ENCODE results near the gene YBX3. TPM values are rescaled to one million over a fixed set of nuclear protein-coding genes. Genes with fewer than 3 reads are reported as not detected.

YBX3 gene
- polyA plus RNA-seq, 1 of the 3 experiments (the other 2 are of a cell fraction): 22.4 TPM

DNA sequence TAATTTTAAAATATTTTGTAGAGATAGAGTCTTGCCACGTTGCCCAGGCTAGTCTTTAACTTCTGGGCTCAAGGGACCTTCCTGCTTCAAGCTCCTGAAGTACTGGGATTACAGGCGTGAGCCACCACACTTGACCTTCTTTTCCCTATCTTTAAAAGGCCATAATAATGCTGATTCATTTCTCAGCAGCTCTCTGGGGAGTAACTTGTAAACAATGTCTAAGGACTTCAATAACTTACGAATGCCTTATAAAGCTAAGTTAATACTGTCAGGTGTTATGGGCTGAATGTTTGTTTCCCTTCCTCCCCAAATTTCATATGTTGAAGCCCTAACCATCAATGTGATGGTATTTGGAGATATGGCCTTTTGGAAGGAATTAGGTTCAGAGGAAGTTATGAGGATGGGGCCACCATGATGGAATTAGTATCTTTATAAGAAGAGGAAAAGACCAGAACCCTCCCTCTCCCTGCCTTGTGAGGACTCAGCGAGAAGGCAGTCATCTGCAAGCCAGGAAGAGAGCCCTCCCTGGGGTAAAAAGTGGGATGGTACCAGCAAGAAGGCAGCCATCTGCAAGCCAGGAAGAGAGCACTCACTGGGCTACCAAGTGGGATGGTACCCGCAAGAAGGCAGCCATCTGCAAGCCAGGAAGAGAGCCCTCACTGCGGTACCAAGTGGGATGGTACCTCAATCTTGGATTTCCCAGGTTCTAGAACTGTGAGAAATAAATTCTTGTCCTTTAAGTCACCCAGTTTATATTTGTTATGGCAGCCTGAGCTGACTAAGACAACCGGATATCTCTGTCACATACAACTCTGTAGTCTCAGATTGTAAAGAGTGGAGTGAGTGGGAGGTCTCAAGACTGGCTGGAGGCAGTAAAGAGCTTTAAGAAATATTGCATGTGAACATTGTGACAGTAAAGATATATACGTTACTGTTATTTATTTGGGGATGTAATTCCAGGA lies 16.3 kb upstream of the YBX3 start (continued):
- TF ChIP-seq, protein P1, sequence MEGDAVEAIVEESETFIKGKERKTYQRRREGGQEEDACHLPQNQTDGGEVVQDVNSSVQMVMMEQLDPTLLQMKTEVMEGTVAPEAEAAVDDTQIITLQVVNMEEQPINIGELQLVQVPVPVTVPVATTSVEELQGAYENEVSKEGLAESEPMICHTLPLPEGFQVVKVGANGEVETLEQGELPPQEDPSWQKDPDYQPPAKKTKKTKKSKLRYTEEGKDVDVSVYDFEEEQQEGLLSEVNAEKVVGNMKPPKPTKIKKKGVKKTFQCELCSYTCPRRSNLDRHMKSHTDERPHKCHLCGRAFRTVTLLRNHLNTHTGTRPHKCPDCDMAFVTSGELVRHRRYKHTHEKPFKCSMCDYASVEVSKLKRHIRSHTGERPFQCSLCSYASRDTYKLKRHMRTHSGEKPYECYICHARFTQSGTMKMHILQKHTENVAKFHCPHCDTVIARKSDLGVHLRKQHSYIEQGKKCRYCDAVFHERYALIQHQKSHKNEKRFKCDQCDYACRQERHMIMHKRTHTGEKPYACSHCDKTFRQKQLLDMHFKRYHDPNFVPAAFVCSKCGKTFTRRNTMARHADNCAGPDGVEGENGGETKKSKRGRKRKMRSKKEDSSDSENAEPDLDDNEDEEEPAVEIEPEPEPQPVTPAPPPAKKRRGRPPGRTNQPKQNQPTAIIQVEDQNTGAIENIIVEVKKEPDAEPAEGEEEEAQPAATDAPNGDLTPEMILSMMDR (IDR thresholded peaks at IDR 0.05): no peak
- TF ChIP-seq, protein P2, sequence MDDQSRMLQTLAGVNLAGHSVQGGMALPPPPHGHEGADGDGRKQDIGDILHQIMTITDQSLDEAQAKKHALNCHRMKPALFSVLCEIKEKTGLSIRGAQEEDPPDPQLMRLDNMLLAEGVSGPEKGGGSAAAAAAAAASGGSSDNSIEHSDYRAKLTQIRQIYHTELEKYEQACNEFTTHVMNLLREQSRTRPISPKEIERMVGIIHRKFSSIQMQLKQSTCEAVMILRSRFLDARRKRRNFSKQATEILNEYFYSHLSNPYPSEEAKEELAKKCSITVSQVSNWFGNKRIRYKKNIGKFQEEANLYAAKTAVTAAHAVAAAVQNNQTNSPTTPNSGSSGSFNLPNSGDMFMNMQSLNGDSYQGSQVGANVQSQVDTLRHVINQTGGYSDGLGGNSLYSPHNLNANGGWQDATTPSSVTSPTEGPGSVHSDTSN (IDR thresholded peaks at IDR 0.05): no peak
- TF ChIP-seq JUND (IDR thresholded peaks at IDR 0.05) (no peak), TEAD4 (IDR thresholded peaks at IDR 0.05; ENCODE audit: borderline replicate concordance, insufficient read depth) (no peak), TCF12 (IDR thresholded peaks at IDR 0.05) (no peak)

DNA sequence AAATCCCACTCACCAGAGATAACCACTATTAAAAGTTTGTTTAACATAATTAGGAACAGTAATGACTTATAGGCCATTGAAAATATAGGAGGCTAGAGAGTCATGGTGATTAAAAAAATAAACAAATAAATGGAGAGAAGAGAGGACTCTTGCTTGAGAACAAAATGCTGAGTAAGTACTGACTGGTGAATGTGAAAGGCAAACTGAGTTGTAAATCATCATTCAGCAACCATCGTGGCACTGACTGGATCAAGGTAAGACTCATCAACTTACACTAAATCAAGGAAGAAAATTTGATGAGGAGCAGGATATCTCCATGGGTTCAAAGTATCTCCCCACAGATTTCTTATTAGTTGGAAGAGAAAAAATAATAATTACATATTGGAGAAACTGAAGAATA lies 14.1 kb upstream of the YBX3 start:
- Histone ChIP-seq H3K9me2 (no peaks in the 10 kb centered on the region), H3F3A (replicated peaks; ENCODE audit: insufficient read depth) (no peaks in the 10 kb centered on the region), H3K9me3 (no peaks in the 10 kb centered on the region), H3K9ac (no peak overlapping the region), H3K36me3 (replicated peaks in 1 of 2; ENCODE audit: control insufficient read depth in 1 of 2, insufficient read depth in 2 of 2, low read length in 1 of 2) (no peaks in the 10 kb centered on the region), H3K27ac (ENCODE audit: low read depth in 2 of 2, low read length in 1 of 2) (no peak overlapping the region), H4K20me1 (ENCODE audit: insufficient read depth) (no peaks in the 10 kb centered on the region), H3K27me3 (ENCODE audit: insufficient read depth) (peaks cover 32% of the 10 kb centered on the region), H3K4me1 (ENCODE audit: control insufficient read depth in 1 of 2, insufficient read depth in 2 of 2, low read depth in 1 of 2, low read length in 1 of 2) (no peaks in the 10 kb centered on the region), H2AFZ (ENCODE audit: low read depth) (no peak overlapping the region), H3K4me3 (ENCODE audit: low read depth in 2 of 2, low read length in 1 of 2) (no peak overlapping the region), H3K79me2 (ENCODE audit: insufficient read depth) (no peaks in the 10 kb centered on the region), H3K4me2 (no peak overlapping the region)
- ChIA-PET CTCF (interaction anchor here (1.2 kb wide), 1 partner anchor 12 kb away, joined by 3 read pairs; no protein-coding TSS in a partner anchor), POLR2A (no interaction called here)
- DNase-seq: no peak
- WGBS (ENCODE audit: low lambda C conversion rate): 5% methylated on average over 1 of the region's 1 CpG
- no peak for TF ChIP-seq FOSL2 (IDR thresholded peaks at IDR 0.05; ENCODE audit: borderline replicate concordance, low read depth)
- TF ChIP-seq FOXM1 (IDR thresholded peaks at IDR 0.05; ENCODE audit: low read depth): no peak
- TF ChIP-seq GABPA (IDR thresholded peaks at IDR 0.05; ENCODE audit: low read depth): no peak
- no peak for TF ChIP-seq RXRA (IDR thresholded peaks at IDR 0.05; ENCODE audit: borderline replicate concordance, low read depth)
- no peak for TF ChIP-seq EZH2phosphoT487 (IDR thresholded peaks at IDR 0.05; ENCODE audit: borderline replicate concordance, low read depth)
- no peak for TF ChIP-seq SIN3A (IDR thresholded peaks at IDR 0.05; ENCODE audit: borderline replicate concordance, low read depth, low read length)
- TF ChIP-seq, protein P3, sequence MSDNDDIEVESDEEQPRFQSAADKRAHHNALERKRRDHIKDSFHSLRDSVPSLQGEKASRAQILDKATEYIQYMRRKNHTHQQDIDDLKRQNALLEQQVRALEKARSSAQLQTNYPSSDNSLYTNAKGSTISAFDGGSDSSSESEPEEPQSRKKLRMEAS (IDR thresholded peaks at IDR 0.05; ENCODE audit: low read depth): no peak
- TF ChIP-seq RCOR1 (IDR thresholded peaks at IDR 0.05; ENCODE audit: low read length): no peak
- no peak for TF ChIP-seq EP300 (IDR thresholded peaks at IDR 0.05; ENCODE audit: borderline replicate concordance in 1 of 2, low read depth in 1 of 2, low read length in 1 of 2)
